Activated CD8-positive, alpha-beta memory T cell treated with anti-CD3 and anti-CD28 coated beads, Interleukin-2, amount 10 ng/mL, durations not matched to agents 7 days and 5 days (primary cell): ENCODE measurements around the gene SERPINB10. TPM values are rescaled to one million over a fixed set of nuclear protein-coding genes. Genes with fewer than 3 reads are reported as not detected.
"Not testable (repeated sequence)": the region's sequence is repeated elsewhere in the genome, so short reads cannot be mapped to it uniquely, and the experiment has no call there.

Source experiments
- ATAC-seq: fragments of 150-1000 bp; cut with Tn5 transposase; one replicate; pipeline ENCODE4 v1.10.0; 2021; ENCODE audit warnings: moderate library complexity
- CTCF ChIA-PET: fragments of 350-600 bp; sonication (Branson Sonifier 250); formaldehyde crosslinking; loops from one replicate; lab custom pipeline; 2021; ENCODE audit warnings: antibody characterized with exemption; lab: Charles Lee
- DNase-seq: peaks from one replicate; pipeline ENCODE4 v3.0.0-alpha.2; 2020
- H3K27ac Mint-ChIP-seq: one replicate; pipeline ENCODE4 v1.8.0; 2021; ENCODE audit warnings: mild to moderate bottlenecking, mixed read lengths
- H3K27me3 Mint-ChIP-seq: one replicate; pipeline ENCODE4 v1.8.0; 2021; ENCODE audit warnings: mixed read lengths
- H3K36me3 Mint-ChIP-seq: one replicate; pipeline ENCODE4 v1.8.0; 2021; ENCODE audit warnings: mild to moderate bottlenecking, mixed read lengths
- H3K4me1 Mint-ChIP-seq: one replicate; pipeline ENCODE4 v1.8.0; 2021; ENCODE audit warnings: mixed read lengths
- H3K4me3 Mint-ChIP-seq: one replicate; pipeline ENCODE4 v1.8.0; 2021; ENCODE audit warnings: mild to moderate bottlenecking, moderate library complexity, mixed read lengths
- H3K9me3 Mint-ChIP-seq: one replicate; pipeline ENCODE4 v1.8.0; 2022; ENCODE audit warnings: low read depth, mixed read lengths
- total RNA-seq, 2 experiments: library from RNA; stranded (reverse); gene quantifications; one replicate each; pipeline ENCODE4 v1.2.3, GENCODE V29; 2021

Gene SERPINB10
- total RNA-seq, 2 experiments from 2014 or later: 0.14 TPM; not detected in 1

GRCh38 chr18:63903851-63904570 lies 3.7 kb upstream of the SERPINB10 start:
- H3K36me3 Mint-ChIP-seq: no peaks in the 10 kb centered on the region
- no peaks in the 10 kb centered on the region for H3K9me3 Mint-ChIP-seq
- no peaks in the 10 kb centered on the region for H3K4me1 Mint-ChIP-seq
- DNase-seq (no peak), ATAC-seq (no peak)
- H3K4me3 Mint-ChIP-seq: no peak overlapping the region
- H3K27ac Mint-ChIP-seq: no peak overlapping the region
- H3K27me3 Mint-ChIP-seq: peaks cover 17% of the 10 kb centered on the region
- CTCF ChIA-PET: no interaction called here

GRCh38 chr18:63904694-63905093 lies 3.1 kb upstream of the SERPINB10 start:
- no peak for DNase-seq
- Mint-ChIP-seq H3K4me1 (no peaks in the 10 kb centered on the region), H3K27me3 (peaks cover 17% of the 10 kb centered on the region), H3K27ac (no peak overlapping the region), H3K4me3 (no peak overlapping the region), H3K36me3 (no peaks in the 10 kb centered on the region), H3K9me3 (no peaks in the 10 kb centered on the region)
- ATAC-seq: no peak
- CTCF ChIA-PET: no interaction called here

GRCh38 chr18:63905361-63905760 lies 2.4 kb upstream of the SERPINB10 start:
- no peaks in the 10 kb centered on the region for H3K9me3 Mint-ChIP-seq
- ATAC-seq: no peak
- no peak overlapping the region for H3K27ac Mint-ChIP-seq
- peaks cover 16% of the 10 kb centered on the region for H3K27me3 Mint-ChIP-seq
- H3K4me1 Mint-ChIP-seq: no peaks in the 10 kb centered on the region
- no peak overlapping the region for H3K4me3 Mint-ChIP-seq
- no peaks in the 10 kb centered on the region for H3K36me3 Mint-ChIP-seq
- CTCF ChIA-PET: no interaction called here
- no peak for DNase-seq

GRCh38 chr18:63906056-63906455 lies 1.7 kb upstream of the SERPINB10 start:
- CTCF ChIA-PET: no interaction called here
- H3K4me3 Mint-ChIP-seq: no peak overlapping the region

GRCh38 chr18:63908858-63909257 lies 1.1 kb downstream of the SERPINB10 start:
- H3K27me3 Mint-ChIP-seq: peaks cover 28% of the 10 kb centered on the region
- CTCF ChIA-PET: interaction anchor here (1.6 kb wide), 1 partner anchor 27 kb away, joined by 5 read pairs; no protein-coding TSS in a partner anchor
- ATAC-seq (no peak), DNase-seq (no peak)
- H3K9me3 Mint-ChIP-seq: no peaks in the 10 kb centered on the region
- no peak overlapping the region for H3K4me3 Mint-ChIP-seq
- H3K27ac Mint-ChIP-seq: no peak overlapping the region
- H3K36me3 Mint-ChIP-seq: no peaks in the 10 kb centered on the region
- no peaks in the 10 kb centered on the region for H3K4me1 Mint-ChIP-seq

More at GRCh38 chr18:63906056-63906455, 1.7 kb upstream of the SERPINB10 start:
- ATAC-seq (no peak), DNase-seq (no peak)
- no peaks in the 10 kb centered on the region for H3K9me3 Mint-ChIP-seq
- H3K27me3 Mint-ChIP-seq: peaks cover 10% of the 10 kb centered on the region
- no peak overlapping the region for H3K27ac Mint-ChIP-seq
- no peaks in the 10 kb centered on the region for H3K4me1 Mint-ChIP-seq
- no peaks in the 10 kb centered on the region for H3K36me3 Mint-ChIP-seq

- Mint-ChIP-seq H3K27ac (no peak overlapping the region), H3K4me1 (no peaks in the 10 kb centered on the region), H3K36me3 (no peaks in the 10 kb centered on the region), H3K9me3 (no peaks in the 10 kb centered on the region), H3K4me3 (no peak overlapping the region), H3K27me3 (peaks cover 24% of the 10 kb centered on the region)
- ATAC-seq: no peak
- no peak for DNase-seq
- CTCF ChIA-PET: interaction anchor here (1.6 kb wide), 1 partner anchor 26 kb away, joined by 5 read pairs; no protein-coding TSS in a partner anchor
Measured at GRCh38 chr18:63909870-63910269, 2.1 kb downstream of the SERPINB10 start.

- ATAC-seq (no peak), DNase-seq (no peak)
- Mint-ChIP-seq H3K27me3 (peaks cover 43% of the 10 kb centered on the region), H3K4me1 (no peaks in the 10 kb centered on the region), H3K36me3 (no peaks in the 10 kb centered on the region), H3K4me3 (no peak overlapping the region), H3K9me3 (no peaks in the 10 kb centered on the region), H3K27ac (no peak overlapping the region)
- CTCF ChIA-PET: no interaction called here
Measured at GRCh38 chr18:63917817-63918216, 10.1 kb downstream of the SERPINB10 start.

GRCh38 chr18:63922049-63922448 lies 14.3 kb downstream of the SERPINB10 start:
- Mint-ChIP-seq H3K4me3 (no peak overlapping the region), H3K36me3 (no peaks in the 10 kb centered on the region), H3K27ac (no peak overlapping the region), H3K4me1 (no peaks in the 10 kb centered on the region), H3K27me3 (peaks cover 45% of the 10 kb centered on the region), H3K9me3 (no peaks in the 10 kb centered on the region)
- no peak for DNase-seq
- no peak for ATAC-seq
- CTCF ChIA-PET: interaction anchor here (2.6 kb wide), 1 partner anchor 14 kb away, joined by 11 read pairs; no protein-coding TSS in a partner anchor

- peaks cover 39% of the 10 kb centered on the region for H3K27me3 Mint-ChIP-seq
- DNase-seq (no peak), ATAC-seq (no peak)
- H3K36me3 Mint-ChIP-seq: no peaks in the 10 kb centered on the region
- H3K4me1 Mint-ChIP-seq: no peaks in the 10 kb centered on the region
- H3K27ac Mint-ChIP-seq: no peak overlapping the region
- no peaks in the 10 kb centered on the region for H3K9me3 Mint-ChIP-seq
- CTCF ChIA-PET: no interaction called here
- no peak overlapping the region for H3K4me3 Mint-ChIP-seq
Measured at GRCh38 chr18:63924551-63924950, 16.8 kb downstream of the SERPINB10 start.

GRCh38 chr18:63928331-63928730 lies 20.6 kb downstream of the SERPINB10 start:
- ATAC-seq: no peak
- Mint-ChIP-seq H3K27ac (no peak overlapping the region), H3K9me3 (no peaks in the 10 kb centered on the region), H3K27me3 (peaks cover 46% of the 10 kb centered on the region), H3K36me3 (no peaks in the 10 kb centered on the region), H3K4me1 (no peaks in the 10 kb centered on the region), H3K4me3 (no peak overlapping the region)
- no peak for DNase-seq
- CTCF ChIA-PET: no interaction called here

GRCh38 chr18:63929369-63929768 lies 21.6 kb downstream of the SERPINB10 start:
- H3K4me1 Mint-ChIP-seq, H3K9me3 Mint-ChIP-seq, H3K36me3 Mint-ChIP-seq, ATAC-seq, DNase-seq, CTCF ChIA-PET, H3K4me3 Mint-ChIP-seq, H3K27ac Mint-ChIP-seq: not testable (repeated sequence)
- H3K27me3 Mint-ChIP-seq: peaks cover 45% of the 10 kb centered on the region

GRCh38 chr18:63930773-63931354 lies 23.1 kb downstream of the SERPINB10 start:
- no peak for DNase-seq
- Mint-ChIP-seq H3K4me3 (no peak overlapping the region), H3K36me3 (no peaks in the 10 kb centered on the region), H3K9me3 (no peaks in the 10 kb centered on the region), H3K27ac (no peak overlapping the region), H3K27me3 (peaks cover 48% of the 10 kb centered on the region), H3K4me1 (no peaks in the 10 kb centered on the region)
- no peak for ATAC-seq
- CTCF ChIA-PET: no interaction called here

- DNase-seq: peak; percentile 82
- CTCF ChIA-PET: interaction anchor here (0.7 to 4.5 kb wide), 20 partner anchors 11 to 425 kb away, joined by 3 to 31 read pairs (median 4); partner anchors contain the start of genes HMSD and SERPINB7
- peak overlapping the region; percentile 70 for H3K4me3 Mint-ChIP-seq
- no peaks in the 10 kb centered on the region for H3K9me3 Mint-ChIP-seq
- ATAC-seq: peak; percentile 98
- peaks cover 24% of the 10 kb centered on the region for H3K27me3 Mint-ChIP-seq
- H3K4me1 Mint-ChIP-seq: peaks cover 4% of the 10 kb centered on the region
- peak overlapping the region; percentile 20 for H3K27ac Mint-ChIP-seq
- no peaks in the 10 kb centered on the region for H3K36me3 Mint-ChIP-seq
Measured at GRCh38 chr18:63936156-63936931, 28.6 kb downstream of the SERPINB10 start.
